ENCODE results near the gene WSCD2. TPM values are rescaled to one million over a fixed set of nuclear protein-coding genes. Genes with fewer than 3 reads are reported as not detected.
A peak's percentile ranks its signal among the peaks of the same experiment; 100 is the strongest.

The WSCD2 gene
- total RNA-seq, 2 experiments from 2014 or later = not detected

DNA sequence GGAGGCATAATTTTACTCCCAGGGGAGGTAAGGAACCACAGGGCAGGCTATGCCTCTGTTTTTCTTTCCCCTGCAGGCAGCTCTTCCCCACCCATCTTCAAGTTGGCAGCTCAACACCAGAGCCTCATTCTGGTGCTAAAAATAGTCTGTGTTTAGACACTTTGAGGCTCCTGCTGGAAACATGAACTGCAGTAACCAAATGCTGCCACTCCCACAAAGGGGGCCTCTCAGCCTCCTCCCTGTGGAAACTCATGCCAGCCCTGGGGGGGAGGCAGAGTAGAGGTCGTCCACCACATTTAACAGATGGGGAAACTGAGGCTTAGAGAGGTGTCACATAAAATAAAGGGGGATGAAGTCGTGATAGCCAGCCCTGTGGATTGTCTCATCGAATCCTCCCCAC is 61.4 kb downstream of the WSCD2 start:
- Mint-ChIP-seq H3K36me3 (ENCODE audit: low read depth) (no peaks in the 10 kb centered on the region), H3K27me3 (no peaks in the 10 kb centered on the region), H3K4me3 (no peak overlapping the region), H3K27ac (no peak overlapping the region), H3K4me1 (no peaks in the 10 kb centered on the region), H3K9me3 (no peaks in the 10 kb centered on the region)
- no peak for DNase-seq
- ChIA-PET POLR2A (no interaction called here), CTCF (interaction anchor here (0.8 kb wide), 1 partner anchor 159 kb away, joined by 3 read pairs; no protein-coding TSS in a partner anchor)

DNA sequence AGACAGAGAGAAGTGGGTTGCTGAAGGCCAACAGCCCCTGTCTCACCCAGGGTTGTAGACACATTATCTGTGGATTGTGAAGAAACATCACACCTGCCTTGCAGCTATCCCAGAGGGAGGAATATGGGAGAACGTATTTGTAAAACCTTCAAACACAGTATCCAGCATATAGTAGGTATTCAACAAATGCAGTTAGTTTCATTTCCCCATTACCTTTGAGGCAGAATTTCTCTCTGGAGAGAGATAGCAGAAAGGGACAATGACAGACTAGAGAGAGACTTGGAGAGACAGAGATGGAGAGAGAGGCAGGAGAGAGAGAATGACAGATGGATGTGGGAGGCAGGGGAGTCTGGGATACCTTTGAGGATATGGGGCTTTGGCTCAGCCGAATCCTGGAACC is 62.0 kb downstream of the WSCD2 start:
- H3K4me3 Mint-ChIP-seq = no peak overlapping the region
- no peaks in the 10 kb centered on the region for H3K27me3 Mint-ChIP-seq
- ChIA-PET POLR2A (no interaction called here), CTCF (interaction anchor here (0.8 kb wide), 1 partner anchor 158 kb away, joined by 3 read pairs; no protein-coding TSS in a partner anchor)
- H3K36me3 Mint-ChIP-seq (ENCODE audit: low read depth) = no peaks in the 10 kb centered on the region
- no peak overlapping the region for H3K27ac Mint-ChIP-seq
- DNase-seq = no peak
- H3K4me1 Mint-ChIP-seq = no peaks in the 10 kb centered on the region
- H3K9me3 Mint-ChIP-seq = no peaks in the 10 kb centered on the region

DNA sequence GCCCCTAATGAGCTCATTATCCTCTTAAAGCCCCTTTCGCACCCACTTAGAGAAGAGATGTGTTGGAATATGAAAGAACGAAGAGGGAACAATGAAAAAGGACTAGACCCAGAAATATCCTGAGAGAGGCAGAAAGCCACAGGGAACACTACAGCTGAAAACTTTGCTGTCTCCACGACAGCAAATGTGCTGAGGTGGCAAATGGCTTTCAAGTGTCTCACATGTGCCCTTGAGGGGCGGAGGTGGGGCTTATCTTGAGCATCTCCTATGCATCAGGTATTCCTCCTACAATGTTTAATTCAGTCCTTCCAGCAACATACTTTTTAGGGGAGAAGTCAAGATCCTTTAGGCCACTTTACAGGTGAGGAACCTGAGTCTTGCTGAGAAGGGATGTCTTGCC is 62.9 kb downstream of the WSCD2 start:
- no peak overlapping the region for H3K27ac Mint-ChIP-seq
- DNase-seq = no peak
- H3K4me1 Mint-ChIP-seq = no peaks in the 10 kb centered on the region
- no peaks in the 10 kb centered on the region for H3K9me3 Mint-ChIP-seq
- ChIA-PET POLR2A (no interaction called here), CTCF (no interaction called here)
- no peaks in the 10 kb centered on the region for H3K36me3 Mint-ChIP-seq (ENCODE audit: low read depth)
- H3K4me3 Mint-ChIP-seq = no peak overlapping the region
- no peaks in the 10 kb centered on the region for H3K27me3 Mint-ChIP-seq

DNA sequence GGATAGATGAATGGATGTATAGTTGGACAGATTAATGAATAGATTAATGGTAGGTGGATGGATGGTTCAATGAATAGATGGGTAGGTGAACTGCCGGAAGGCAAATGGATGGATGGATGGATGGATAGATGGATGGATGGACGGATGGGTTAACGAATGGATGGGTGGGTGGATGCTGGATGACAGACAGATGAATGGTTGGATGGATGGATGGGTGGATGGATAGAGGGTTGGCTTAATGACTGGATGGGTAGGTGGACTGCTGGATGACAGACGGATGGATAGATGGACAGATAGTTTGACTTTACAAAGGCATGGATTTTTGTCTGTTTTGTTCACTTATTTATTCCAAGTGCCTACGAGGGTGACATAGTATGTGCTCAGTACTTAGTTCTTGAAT is 64.4 kb downstream of the WSCD2 start:
- Mint-ChIP-seq H3K36me3 (ENCODE audit: low read depth) (no peaks in the 10 kb centered on the region), H3K4me3 (no peak overlapping the region), H3K27me3 (no peaks in the 10 kb centered on the region), H3K9me3 (no peaks in the 10 kb centered on the region), H3K4me1 (no peaks in the 10 kb centered on the region), H3K27ac (no peak overlapping the region)
- CTCF ChIA-PET = interaction anchor here (0.8 to 1.3 kb wide), 3 partner anchors 11 to 128 kb away, joined by 3 to 4 read pairs (median 4); no protein-coding TSS in a partner anchor
- no peak for DNase-seq
- POLR2A ChIA-PET = no interaction called here

DNA sequence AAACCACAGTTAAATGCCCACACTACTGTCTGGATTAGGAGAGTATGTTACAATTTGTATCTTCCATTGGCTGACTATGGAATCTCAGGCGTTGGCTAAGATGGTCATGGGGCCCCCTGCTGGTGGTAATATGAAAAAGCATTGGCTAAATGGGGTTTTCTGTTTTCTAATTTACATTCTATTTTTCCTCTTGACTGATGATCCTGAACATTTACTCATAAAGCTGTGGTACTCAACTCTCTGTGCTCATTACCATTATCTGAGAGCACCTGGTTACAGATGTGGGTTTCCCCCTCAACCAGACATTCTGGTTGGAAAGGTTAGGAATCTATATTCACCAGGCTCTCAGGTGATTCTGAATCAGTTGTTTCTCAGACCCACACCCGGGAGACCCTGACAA is 64.8 kb downstream of the WSCD2 start:
- CTCF ChIA-PET = interaction anchor here (0.7 to 1.3 kb wide), 5 partner anchors 11 to 1224 kb away, joined by 3 to 4 read pairs (median 3); no protein-coding TSS in a partner anchor
- Mint-ChIP-seq H3K4me3 (no peak overlapping the region), H3K27me3 (no peaks in the 10 kb centered on the region), H3K36me3 (ENCODE audit: low read depth) (no peaks in the 10 kb centered on the region), H3K27ac (no peak overlapping the region), H3K9me3 (no peaks in the 10 kb centered on the region), H3K4me1 (no peaks in the 10 kb centered on the region)
- POLR2A ChIA-PET = no interaction called here
- peak; percentile 18 for DNase-seq

DNA sequence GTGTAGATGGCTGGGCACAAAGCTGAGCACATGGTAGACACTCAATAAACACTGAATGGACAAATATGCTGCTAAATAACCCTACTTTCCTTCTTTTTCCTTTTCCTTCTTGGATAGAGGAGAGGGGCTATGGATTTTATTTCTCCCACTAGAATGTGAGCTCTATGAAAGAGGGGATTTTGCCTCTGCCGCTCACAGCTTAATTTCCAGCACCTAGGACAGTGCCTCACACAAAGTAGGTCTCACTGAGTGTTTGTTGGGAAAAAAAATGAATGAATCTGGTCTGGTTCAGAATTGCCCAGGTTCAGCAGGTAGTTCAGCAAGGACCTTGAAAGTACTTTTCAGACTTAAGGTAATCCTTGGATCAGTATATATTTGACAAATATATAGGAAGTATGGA is 65.5 kb downstream of the WSCD2 start:
- ChIA-PET CTCF (interaction anchor here (0.7 to 1.3 kb wide), 8 partner anchors 12 to 1225 kb away, joined by 3 to 4 read pairs (median 3); no protein-coding TSS in a partner anchor), POLR2A (no interaction called here)
- Mint-ChIP-seq H3K36me3 (ENCODE audit: low read depth) (no peaks in the 10 kb centered on the region), H3K4me1 (no peaks in the 10 kb centered on the region), H3K4me3 (no peak overlapping the region), H3K27ac (no peak overlapping the region), H3K27me3 (no peaks in the 10 kb centered on the region), H3K9me3 (no peaks in the 10 kb centered on the region)
- no peak for DNase-seq

DNA sequence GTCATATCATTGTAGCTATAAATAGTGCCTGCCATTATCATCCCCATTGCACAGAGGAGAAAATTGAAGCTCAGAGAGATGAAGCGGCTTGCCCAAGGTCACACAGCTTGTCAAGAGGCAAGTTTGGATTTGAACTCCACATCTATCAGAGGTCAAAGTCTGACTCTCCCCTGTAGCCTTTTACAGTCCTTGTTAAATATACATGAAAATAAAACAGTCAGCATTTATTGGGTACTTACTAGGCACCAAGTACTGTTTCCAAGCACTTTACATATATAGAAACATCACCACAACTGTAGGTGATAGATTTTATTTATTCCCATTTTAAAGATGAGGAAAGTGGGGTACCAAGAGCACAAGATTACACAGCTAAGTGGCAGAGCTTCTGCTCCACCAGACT is 67.2 kb downstream of the WSCD2 start:
- Mint-ChIP-seq H3K36me3 (ENCODE audit: low read depth) (no peaks in the 10 kb centered on the region), H3K4me1 (no peaks in the 10 kb centered on the region), H3K4me3 (no peak overlapping the region), H3K9me3 (no peaks in the 10 kb centered on the region), H3K27me3 (no peaks in the 10 kb centered on the region), H3K27ac (no peak overlapping the region)
- DNase-seq = no peak
- POLR2A ChIA-PET = no interaction called here
- CTCF ChIA-PET = interaction anchor here (1.2 kb wide), 2 partner anchors 25 to 284 kb away, joined by 3 read pairs; no protein-coding TSS in a partner anchor

DNA sequence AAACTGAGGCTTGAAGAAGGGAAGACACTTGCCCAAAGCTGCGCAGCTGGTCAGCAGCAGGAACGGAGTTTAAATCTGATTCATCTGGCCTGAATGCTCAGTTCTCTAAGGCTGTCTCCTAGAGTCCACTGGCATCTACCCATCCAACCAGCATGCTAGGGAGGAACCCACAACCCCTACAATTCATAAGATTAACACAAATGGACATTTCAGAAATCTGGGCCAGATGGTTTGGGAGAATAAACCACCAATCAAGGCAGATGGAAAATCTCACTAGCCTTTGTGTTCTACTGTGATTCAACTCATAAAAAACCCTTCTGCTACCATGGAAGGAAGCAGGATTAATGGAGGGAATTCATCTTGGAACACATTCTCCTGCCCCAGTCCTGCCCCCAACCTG is 67.8 kb downstream of the WSCD2 start:
- Mint-ChIP-seq H3K27me3 (no peaks in the 10 kb centered on the region), H3K27ac (no peak overlapping the region), H3K4me3 (no peak overlapping the region), H3K4me1 (no peaks in the 10 kb centered on the region), H3K36me3 (ENCODE audit: low read depth) (no peaks in the 10 kb centered on the region), H3K9me3 (no peaks in the 10 kb centered on the region)
- no peak for DNase-seq
- ChIA-PET CTCF (interaction anchor here (1.2 kb wide), 2 partner anchors 26 to 284 kb away, joined by 3 read pairs; no protein-coding TSS in a partner anchor), POLR2A (no interaction called here)

DNA sequence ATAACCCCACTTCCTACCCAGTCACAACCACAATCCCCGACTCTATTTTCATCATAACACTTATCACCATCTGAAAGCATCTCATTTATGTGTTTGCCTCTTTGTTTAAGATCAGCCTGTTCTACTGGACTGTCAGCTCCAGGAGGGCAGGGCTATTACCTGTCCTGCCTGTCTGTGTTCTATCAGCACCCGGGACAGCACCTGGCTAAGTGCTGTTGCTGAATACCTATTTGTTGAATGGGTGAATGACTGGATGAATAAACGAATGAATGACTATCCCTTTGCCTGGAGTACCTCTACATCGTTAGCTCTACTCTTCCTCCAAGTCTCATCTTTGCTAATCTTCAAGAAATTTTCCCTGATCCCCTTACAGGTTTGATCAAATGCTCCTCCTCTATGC is 69.0 kb downstream of the WSCD2 start:
- Mint-ChIP-seq H3K4me3 (no peak overlapping the region), H3K4me1 (no peaks in the 10 kb centered on the region), H3K36me3 (ENCODE audit: low read depth) (no peaks in the 10 kb centered on the region), H3K27me3 (no peaks in the 10 kb centered on the region), H3K27ac (no peak overlapping the region), H3K9me3 (no peaks in the 10 kb centered on the region)
- DNase-seq = no peak
- CTCF ChIA-PET = no interaction called here
- POLR2A ChIA-PET = no interaction called here

DNA sequence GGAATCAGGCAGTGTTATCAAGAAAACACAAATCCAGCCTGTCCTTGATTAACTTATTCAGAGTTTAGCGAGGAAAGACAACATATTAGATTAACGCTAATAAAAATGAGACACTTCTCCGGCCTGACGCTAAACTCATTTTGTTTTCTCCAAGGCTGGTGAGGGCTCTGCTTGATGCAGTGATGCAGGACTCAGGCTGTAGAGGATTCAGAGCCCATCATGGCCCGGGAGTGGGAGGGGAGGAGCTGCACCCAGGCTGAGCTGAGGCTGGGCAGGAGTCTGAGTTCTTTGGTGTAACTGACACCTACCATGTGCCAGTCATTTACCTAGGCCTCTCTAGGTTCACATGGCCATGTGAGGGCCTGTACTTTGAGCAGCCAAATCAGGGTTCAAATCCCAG is 70.0 kb downstream of the WSCD2 start:
- no peak overlapping the region for H3K27ac Mint-ChIP-seq
- H3K27me3 Mint-ChIP-seq = peaks cover 2% of the 10 kb centered on the region
- H3K4me3 Mint-ChIP-seq = no peak overlapping the region
- ChIA-PET CTCF (no interaction called here), POLR2A (no interaction called here)
- H3K36me3 Mint-ChIP-seq (ENCODE audit: low read depth) = no peaks in the 10 kb centered on the region
- H3K9me3 Mint-ChIP-seq = no peaks in the 10 kb centered on the region
- no peak for DNase-seq
- no peaks in the 10 kb centered on the region for H3K4me1 Mint-ChIP-seq

DNA sequence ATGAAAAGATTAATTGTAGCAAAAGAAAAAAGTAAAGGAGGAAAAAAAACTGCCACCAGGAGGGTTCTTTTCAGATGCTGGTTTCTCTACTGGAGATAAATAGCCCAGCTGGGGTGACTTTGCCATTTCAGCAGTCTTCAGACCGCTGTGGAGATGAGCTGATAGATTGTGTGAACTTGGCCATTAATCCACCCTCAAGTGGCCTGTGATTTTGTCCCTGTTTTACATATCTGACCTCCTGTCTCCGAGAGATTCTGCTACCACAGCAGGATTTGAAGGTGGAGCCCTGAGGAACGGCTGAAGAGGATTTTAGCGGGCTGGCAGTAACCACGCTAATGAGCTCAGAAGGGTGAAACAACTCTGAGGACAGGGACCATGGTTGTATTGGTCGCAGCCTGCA is 72.7 kb downstream of the WSCD2 start:
- Mint-ChIP-seq H3K36me3 (ENCODE audit: low read depth) (no peaks in the 10 kb centered on the region), H3K27ac (no peak overlapping the region), H3K27me3 (peaks cover 2% of the 10 kb centered on the region), H3K4me3 (no peak overlapping the region), H3K9me3 (no peaks in the 10 kb centered on the region), H3K4me1 (no peaks in the 10 kb centered on the region)
- ChIA-PET POLR2A (no interaction called here), CTCF (no interaction called here)
- DNase-seq = no peak

DNA sequence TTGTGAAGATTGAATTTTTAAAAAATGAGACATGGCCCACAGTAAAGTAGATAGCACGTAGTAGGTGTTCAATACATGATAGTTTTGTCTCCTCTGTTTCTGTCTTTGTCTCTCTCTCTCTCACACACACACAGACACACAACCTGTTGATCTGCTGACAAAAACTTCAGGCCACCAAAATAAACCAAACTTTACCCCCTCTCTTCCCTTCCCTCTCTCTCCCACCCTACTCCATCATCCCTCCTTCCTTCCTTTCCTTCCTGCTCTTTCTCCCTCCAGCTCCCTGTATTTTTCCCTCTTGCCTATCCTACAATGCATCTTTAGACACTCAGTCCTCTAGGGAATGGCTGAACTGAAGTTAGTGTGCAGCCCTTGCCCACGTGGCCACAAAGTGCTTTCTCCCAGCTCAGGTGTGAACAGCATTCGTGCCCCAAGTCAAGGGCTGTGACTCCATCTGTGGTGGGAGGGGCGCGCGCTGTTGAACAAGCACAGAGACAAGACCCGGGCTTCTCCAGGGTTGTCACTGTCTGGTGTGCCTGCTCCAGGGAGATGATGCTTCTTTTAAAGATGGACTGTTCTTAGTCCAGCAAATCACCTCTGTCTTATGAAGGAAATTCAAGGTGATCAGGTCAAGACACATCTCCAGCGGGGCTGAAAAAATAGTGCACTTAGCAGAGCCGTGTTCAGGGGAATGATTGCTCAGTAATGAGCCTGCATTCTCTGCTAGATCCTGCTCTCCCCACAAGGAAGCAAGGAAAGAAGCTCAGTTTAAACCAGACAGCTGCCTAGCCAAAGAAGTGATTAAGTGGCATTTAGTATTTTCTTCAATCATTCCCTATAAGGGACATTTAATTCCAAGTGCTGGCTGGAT is 75.3 kb downstream of the WSCD2 start:
- peaks cover 2% of the 10 kb centered on the region for H3K27me3 Mint-ChIP-seq
- no peaks in the 10 kb centered on the region for H3K4me1 Mint-ChIP-seq
- no peaks in the 10 kb centered on the region for H3K9me3 Mint-ChIP-seq
- ChIA-PET CTCF (no interaction called here), POLR2A (no interaction called here)
- no peak overlapping the region for H3K4me3 Mint-ChIP-seq
- no peak overlapping the region for H3K27ac Mint-ChIP-seq
- DNase-seq = no peak
- no peaks in the 10 kb centered on the region for H3K36me3 Mint-ChIP-seq (ENCODE audit: low read depth)

DNA sequence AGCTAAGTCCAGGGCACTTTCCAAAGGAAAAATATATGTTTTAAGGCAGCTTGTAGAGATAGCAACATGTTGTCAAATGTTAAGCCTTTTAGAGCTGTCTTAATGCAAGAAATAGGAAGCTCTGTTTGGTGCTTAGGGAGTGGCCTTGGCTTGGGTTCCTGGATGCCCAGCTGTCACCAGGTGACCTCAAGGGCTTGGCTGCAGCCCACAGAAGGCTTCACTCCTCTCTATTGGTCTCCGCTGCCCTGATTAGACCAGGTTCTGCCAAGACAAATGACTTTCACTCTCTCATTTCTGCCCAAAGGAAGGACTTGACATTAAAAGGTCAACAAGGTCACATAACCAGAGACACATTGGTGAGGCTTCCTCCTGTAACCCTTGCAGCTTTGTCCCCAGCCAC is 76.8 kb downstream of the WSCD2 start:
- ChIA-PET CTCF (interaction anchor here (1.0 kb wide), 1 partner anchor 11 kb away, joined by 3 read pairs; no protein-coding TSS in a partner anchor), POLR2A (no interaction called here)
- H3K27me3 Mint-ChIP-seq = peaks cover 2% of the 10 kb centered on the region
- H3K9me3 Mint-ChIP-seq = no peaks in the 10 kb centered on the region
- no peaks in the 10 kb centered on the region for H3K36me3 Mint-ChIP-seq (ENCODE audit: low read depth)
- no peak overlapping the region for H3K4me3 Mint-ChIP-seq
- no peak for DNase-seq
- no peaks in the 10 kb centered on the region for H3K4me1 Mint-ChIP-seq
- no peak overlapping the region for H3K27ac Mint-ChIP-seq
